GM12892 (cell line): ENCODE measurements around the gene NUDCD3.

Experiments
- POLR2A ChIP-seq: IDR thresholded peaks from 2 replicates; pipeline ENCODE4 v1.6.1; 2011; ENCODE audit warnings: low read depth, low read length, control low read depth
- POLR2AphosphoS5 ChIP-seq: IDR thresholded peaks from 2 replicates; pipeline ENCODE4 v1.6.1; 2011; ENCODE audit warnings: low read depth, low read length, control low read depth

- TF ChIP-seq POLR2A = no peak
- no peak for TF ChIP-seq POLR2AphosphoS5
These were observed 112.6 kb downstream of the NUDCD3 start for GRCh38 chr7:44377681-44378421.
